Loucy (cell line): ENCODE measurements around the gene PREPL.

Experiments used
- H2AFZ ChIP-seq: fragments of 200-600 bp; sonication (generic); 2 replicates; pipeline ENCODE4 v1.6.0; 2016; ENCODE audit warnings: antibody characterized with exemption, mild to moderate bottlenecking, low read length, moderate library complexity
- H3F3A ChIP-seq: fragments of 200-600 bp; 2 replicates; pipeline ENCODE4 v1.6.0; 2016; ENCODE audit warnings: antibody characterized with exemption, low read depth, mild to moderate bottlenecking
- H3K27me3 ChIP-seq: fragments of 200-600 bp; sonication (generic); 2 replicates; pipeline ENCODE4 v1.6.1; 2014; ENCODE audit warnings: low read length, mild to moderate bottlenecking; ENCODE audit not compliant: insufficient read depth, poor library complexity, severe bottlenecking
- H3K36me3 ChIP-seq: fragments of 200-600 bp; sonication (generic); 2 replicates; pipeline ENCODE4 v1.6.1; 2016; ENCODE audit warnings: low read length; ENCODE audit not compliant: insufficient read depth
- H3K4me1 ChIP-seq: fragments of 200-600 bp; sonication (generic); 2 replicates; pipeline ENCODE4 v1.5.1; 2014; ENCODE audit warnings: low read length, mild to moderate bottlenecking; ENCODE audit not compliant: insufficient read depth, poor library complexity, severe bottlenecking
- H3K4me2 ChIP-seq: fragments of 200-600 bp; sonication (generic); 2 replicates; pipeline ENCODE4 v1.6.0; 2014; ENCODE audit warnings: antibody characterized with exemption, low read length, low read depth, mild to moderate bottlenecking; ENCODE audit not compliant: poor library complexity, severe bottlenecking
- H3K4me3 ChIP-seq: fragments of 200-600 bp; sonication (generic); 2 replicates; pipeline ENCODE4 v1.5.1; 2014; ENCODE audit warnings: low read length, mild to moderate bottlenecking, mixed read lengths; ENCODE audit not compliant: poor library complexity, severe bottlenecking
- H3K79me2 ChIP-seq: fragments of 200-600 bp; sonication (generic); 2 replicates; pipeline ENCODE4 v1.6.1; 2014; ENCODE audit warnings: low read length; ENCODE audit not compliant: insufficient read depth
- H3K9ac ChIP-seq: fragments of 200-600 bp; sonication (generic); 2 replicates; pipeline ENCODE4 v1.6.0; 2014; ENCODE audit warnings: mild to moderate bottlenecking, low read depth, low read length, moderate library complexity; ENCODE audit not compliant: poor library complexity, severe bottlenecking
- H3K9me2 ChIP-seq: fragments of 200-600 bp; sonication (generic); replicated peaks from 2 replicates; pipeline ENCODE4 v1.6.1; 2016; ENCODE audit warnings: low read depth, low read length, mixed read lengths
- H3K9me3 ChIP-seq: fragments of 200-600 bp; sonication (generic); 2 replicates; pipeline ENCODE4 v1.6.1; 2014; ENCODE audit warnings: mild to moderate bottlenecking, antibody characterized with exemption, low read length, low read depth; ENCODE audit not compliant: insufficient read depth
- H4K20me1 ChIP-seq: fragments of 200-600 bp; sonication (generic); 2 replicates; pipeline ENCODE4 v1.6.0; 2014; ENCODE audit warnings: antibody characterized with exemption, low read length, mild to moderate bottlenecking; ENCODE audit not compliant: insufficient read depth, poor library complexity, severe bottlenecking
- CTCF ChIP-seq: fragments of 200-600 bp; sonication (generic); conservative IDR thresholded peaks from 2 replicates; pipeline ENCODE4 v1.5.1; 2014; ENCODE audit warnings: mild to moderate bottlenecking, antibody characterized with exemption, low read length
- EZH2phosphoT487 ChIP-seq: fragments of 200-600 bp; IDR thresholded peaks from 2 replicates; pipeline ENCODE4 v1.6.1; 2018; ENCODE audit warnings: antibody characterized with exemption, mild to moderate bottlenecking, moderate library complexity, borderline replicate concordance

Gene PREPL

GRCh38 chr2:44271296-44271695, 90.0 kb downstream of the PREPL start:
- no peaks in the 10 kb centered on the region for H3K9me2 ChIP-seq
- H3K4me2 ChIP-seq: peak overlapping the region; percentile 2
- H3K9ac ChIP-seq: no peak overlapping the region

DNA sequence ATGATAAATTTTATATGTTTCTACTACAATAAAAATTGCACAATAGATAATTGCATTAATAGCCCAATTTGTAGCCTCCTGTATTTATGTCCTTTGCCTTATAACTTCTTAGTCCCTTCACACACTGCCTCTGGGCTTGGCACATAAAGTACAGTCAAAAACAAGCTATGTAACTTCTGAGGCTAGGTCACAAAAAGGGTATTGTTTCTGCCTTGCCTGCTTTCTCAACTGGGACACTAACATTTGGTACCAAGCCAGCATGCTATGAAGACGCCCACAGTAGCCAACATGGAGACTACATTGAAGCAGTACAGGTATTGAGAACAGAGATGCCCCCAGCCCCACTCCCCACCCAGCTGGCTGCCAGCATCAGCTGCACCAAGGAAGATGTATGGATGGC, 91.5 kb downstream of the PREPL start:
- Histone ChIP-seq H3F3A (no peaks in the 10 kb centered on the region), H3K9me3 (no peaks in the 10 kb centered on the region), H2AFZ (no peak overlapping the region), H4K20me1 (no peaks in the 10 kb centered on the region), H3K27me3 (no peaks in the 10 kb centered on the region), H3K9ac (no peak overlapping the region), H3K36me3 (no peaks in the 10 kb centered on the region), H3K79me2 (no peaks in the 10 kb centered on the region), H3K9me2 (no peaks in the 10 kb centered on the region), H3K4me3 (no peak overlapping the region), H3K4me1 (no peaks in the 10 kb centered on the region), H3K4me2 (no peak overlapping the region)
- no peak for TF ChIP-seq EZH2phosphoT487
- TF ChIP-seq CTCF: no peak

More at GRCh38 chr2:44271296-44271695, 90.0 kb downstream of the PREPL start:
- no peaks in the 10 kb centered on the region for H3F3A ChIP-seq
- no peaks in the 10 kb centered on the region for H3K27me3 ChIP-seq
- no peaks in the 10 kb centered on the region for H3K4me1 ChIP-seq
- H3K79me2 ChIP-seq: no peaks in the 10 kb centered on the region
- no peaks in the 10 kb centered on the region for H3K36me3 ChIP-seq
- H3K4me3 ChIP-seq: no peak overlapping the region
- TF ChIP-seq CTCF: no peak
- TF ChIP-seq EZH2phosphoT487: no peak
- no peaks in the 10 kb centered on the region for H3K9me3 ChIP-seq
- no peaks in the 10 kb centered on the region for H4K20me1 ChIP-seq
- H2AFZ ChIP-seq: no peak overlapping the region

DNA sequence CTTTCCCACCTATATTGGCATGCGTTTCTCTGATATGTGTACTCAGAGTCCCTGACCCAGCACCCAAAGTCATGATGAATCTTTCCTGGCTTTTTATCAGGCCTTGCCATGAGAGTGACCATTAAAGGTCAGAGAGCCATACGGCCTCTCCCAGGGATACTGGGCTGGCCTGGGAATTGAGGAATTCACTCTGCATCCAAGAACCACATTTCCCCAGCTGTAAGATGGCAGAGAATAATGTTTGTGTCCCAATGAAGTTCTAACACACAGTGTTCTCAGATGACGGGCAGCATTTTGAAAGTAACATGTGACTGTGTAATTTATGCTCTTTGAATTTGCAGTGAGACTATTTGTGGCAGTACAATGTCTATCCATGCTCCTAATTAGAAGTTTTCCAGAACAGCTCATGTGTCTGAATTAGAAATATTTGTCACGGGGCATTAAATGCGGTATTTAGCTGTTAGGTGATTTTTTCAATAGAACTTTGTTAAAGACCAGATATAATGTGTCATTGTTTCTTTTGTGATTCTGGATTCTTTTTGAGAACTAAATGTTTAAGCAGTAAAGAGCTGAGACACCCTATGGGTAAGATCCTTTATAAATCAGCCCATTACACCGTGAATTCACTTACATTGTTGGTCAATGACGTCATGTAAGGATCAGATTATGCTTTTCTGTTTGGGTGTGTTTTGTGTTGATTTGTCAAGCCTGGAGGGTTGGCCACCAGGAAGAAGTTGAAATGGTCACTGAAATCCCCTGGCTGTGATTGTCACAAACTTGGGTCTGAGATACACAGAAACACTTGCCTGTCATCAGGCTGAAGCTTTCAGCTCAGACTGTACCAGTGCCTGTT, 93.3 kb downstream of the PREPL start:
- H3K27me3 ChIP-seq: no peaks in the 10 kb centered on the region
- TF ChIP-seq CTCF (no peak), EZH2phosphoT487 (no peak)
- H3K36me3 ChIP-seq: no peaks in the 10 kb centered on the region
- H3F3A ChIP-seq: no peaks in the 10 kb centered on the region
- H4K20me1 ChIP-seq: no peaks in the 10 kb centered on the region
- no peaks in the 10 kb centered on the region for H3K79me2 ChIP-seq
- H3K9ac ChIP-seq: no peak overlapping the region
- no peak overlapping the region for H3K4me3 ChIP-seq
- H3K4me1 ChIP-seq: no peaks in the 10 kb centered on the region
- H3K9me3 ChIP-seq: no peaks in the 10 kb centered on the region
- H2AFZ ChIP-seq: no peak overlapping the region
- H3K9me2 ChIP-seq: no peaks in the 10 kb centered on the region
- H3K4me2 ChIP-seq: no peak overlapping the region
